GM12892 (cell line): ENCODE results near the gene DKC1. TPM values are rescaled to one million over a fixed set of nuclear protein-coding genes. Genes with fewer than 3 reads are reported as not detected.

Experiments
- DNase-seq: peaks from one replicate; pipeline ENCODE4 v3.0.0; 2011; ENCODE audit not compliant: insufficient read length
- FAIRE-seq: peaks from 2 replicates; lab custom pipeline; 2011; peaks lifted over from hg19 to GRCh38; lab: Jason Lieb, UNC
- POLR2A ChIP-seq: IDR thresholded peaks from 2 replicates; pipeline ENCODE4 v1.6.1; 2011; ENCODE audit warnings: low read depth, low read length, control low read depth
- POLR2AphosphoS5 ChIP-seq: IDR thresholded peaks from 2 replicates; pipeline ENCODE4 v1.6.1; 2011; ENCODE audit warnings: low read depth, low read length, control low read depth
- TAF1 ChIP-seq: IDR thresholded peaks from 2 replicates; pipeline ENCODE4 v1.6.1; 2011; ENCODE audit warnings: low read depth, mild to moderate bottlenecking, control low read depth, low read length, borderline replicate concordance
- polyA plus RNA-seq: library from polyadenylated mRNA; unstranded; fragments of >200 nt; gene quantifications from one replicate; pipeline ENCODE4 v1.2.1, GENCODE V29; 2012; ENCODE audit warnings: missing spikeins, inconsistent platforms; ENCODE audit not compliant: missing spikeins

Gene DKC1
- polyA plus RNA-seq = 75.2 TPM

DNA sequence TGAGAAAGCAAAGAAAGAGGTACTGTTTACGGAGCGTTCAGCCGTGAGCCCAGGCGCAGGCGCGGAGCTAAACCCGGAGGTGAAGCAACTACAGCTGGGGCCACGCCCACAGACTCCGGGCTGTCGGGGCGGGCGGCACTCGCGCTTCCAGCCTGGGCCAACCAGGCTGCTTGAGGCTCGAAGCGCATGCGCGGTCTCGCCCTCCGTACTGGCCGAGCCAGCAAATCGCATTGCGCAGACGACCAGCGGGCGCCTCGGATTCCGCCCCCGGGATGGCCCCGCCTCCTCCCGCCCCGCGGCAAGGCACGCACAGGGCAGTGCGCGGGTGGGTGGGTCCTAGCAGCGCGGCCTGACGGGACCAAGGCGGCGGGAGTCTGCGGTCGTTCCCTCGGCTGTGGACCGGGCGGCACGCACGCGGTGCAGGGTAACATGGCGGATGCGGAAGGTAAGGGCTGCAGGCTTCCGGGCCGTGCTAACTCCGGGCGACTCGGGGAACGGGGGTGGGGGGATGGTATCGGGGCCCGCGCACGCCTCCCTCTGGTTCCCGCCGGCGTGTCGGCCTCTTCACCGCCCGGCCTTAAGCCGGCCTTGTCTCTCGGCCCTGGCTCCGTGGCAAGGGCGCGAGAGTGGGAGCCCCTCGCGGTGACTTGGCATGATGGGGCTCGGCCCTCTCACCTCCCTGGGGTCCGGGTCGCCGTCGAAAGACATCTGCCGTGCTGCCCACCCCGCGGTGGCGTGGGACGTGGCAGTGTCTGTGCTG lies at the start of gene DKC1:
TSS of gene DKC1 (plus strand) at position 328 of the 760 bp plus-strand sequence. CDS start at position 430, 102 bp downstream.
- FAIRE-seq = peak; percentile 85

DNA sequence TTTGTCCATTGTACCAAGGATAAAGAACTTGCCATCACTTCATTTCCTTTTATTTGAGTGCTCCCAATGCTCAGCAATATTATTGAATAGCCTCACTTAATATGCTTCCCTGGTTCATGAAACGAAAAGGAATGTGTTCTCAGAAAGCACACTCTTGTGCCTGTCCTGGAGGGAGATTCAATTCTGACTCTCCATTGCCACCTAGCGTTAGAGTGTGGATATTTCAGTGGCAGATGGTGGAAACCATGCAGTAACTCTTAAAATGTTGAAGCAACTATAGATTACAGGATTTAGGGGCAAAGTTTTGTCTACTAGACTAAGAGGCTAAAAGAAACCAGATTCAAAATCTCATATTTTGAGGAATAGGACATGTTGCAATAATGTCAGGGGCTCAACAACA lies 47.7 kb upstream of the DKC1 start:
- FAIRE-seq (peak; percentile 98), DNase-seq (no peak)
- TF ChIP-seq POLR2A (no peak), TAF1 (no peak), POLR2AphosphoS5 (no peak)

More for the DNA sequence above, at the start of gene DKC1:
- TF ChIP-seq TAF1 = no peak; the same call in 1 of the 2 replicates
- TF ChIP-seq POLR2A = peak; percentile 72; the same call in 1 of the 2 replicates
- TF ChIP-seq POLR2AphosphoS5 = peak; percentile 64
- DNase-seq = peak; percentile 72

DNA sequence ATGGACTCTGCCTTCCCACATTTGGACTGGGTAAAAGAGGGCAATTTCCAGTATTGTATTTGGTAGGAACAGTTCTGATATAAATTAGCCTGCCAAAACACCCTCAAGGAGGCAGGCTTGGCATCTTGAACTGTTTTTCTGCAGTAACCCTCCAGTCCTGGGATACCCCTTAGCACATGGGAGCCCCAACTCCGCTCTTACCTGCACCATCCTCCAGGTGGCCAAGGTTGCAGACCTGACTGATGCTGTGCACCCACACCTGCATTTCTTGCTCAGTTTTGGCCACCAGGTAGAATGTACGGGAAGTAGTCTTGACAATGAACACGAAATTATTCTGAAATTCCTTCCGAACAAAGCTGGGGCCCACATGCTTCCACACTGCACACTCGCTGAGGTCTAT lies 46.8 kb upstream of the DKC1 start:
- TF ChIP-seq POLR2AphosphoS5 (no peak), TAF1 (no peak), POLR2A (no peak)
- FAIRE-seq (no peak), DNase-seq (no peak)

DNA sequence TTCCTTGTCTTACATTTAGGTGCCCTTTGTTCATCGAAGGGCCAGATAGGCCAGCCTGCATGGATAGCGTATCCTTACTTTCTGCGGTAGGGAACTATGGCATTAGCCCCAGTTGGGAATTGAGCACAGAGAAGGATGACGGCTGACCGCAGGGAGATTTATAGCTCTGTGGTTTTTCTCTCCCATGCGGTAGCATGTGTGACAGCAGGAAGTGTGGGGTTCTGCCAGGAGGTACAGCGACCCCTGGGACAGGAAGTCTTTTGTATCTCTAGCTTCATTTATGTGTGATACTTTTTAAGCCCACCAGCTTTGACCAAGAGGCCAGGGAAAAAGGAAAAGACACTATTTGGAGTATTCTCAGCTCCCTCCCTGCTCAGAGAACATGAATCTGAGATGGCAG lies 44.8 kb upstream of the DKC1 start:
- TF ChIP-seq POLR2AphosphoS5 = no peak
- no peak for TF ChIP-seq POLR2A
- TF ChIP-seq TAF1 = no peak
- DNase-seq (no peak), FAIRE-seq (no peak)

DNA sequence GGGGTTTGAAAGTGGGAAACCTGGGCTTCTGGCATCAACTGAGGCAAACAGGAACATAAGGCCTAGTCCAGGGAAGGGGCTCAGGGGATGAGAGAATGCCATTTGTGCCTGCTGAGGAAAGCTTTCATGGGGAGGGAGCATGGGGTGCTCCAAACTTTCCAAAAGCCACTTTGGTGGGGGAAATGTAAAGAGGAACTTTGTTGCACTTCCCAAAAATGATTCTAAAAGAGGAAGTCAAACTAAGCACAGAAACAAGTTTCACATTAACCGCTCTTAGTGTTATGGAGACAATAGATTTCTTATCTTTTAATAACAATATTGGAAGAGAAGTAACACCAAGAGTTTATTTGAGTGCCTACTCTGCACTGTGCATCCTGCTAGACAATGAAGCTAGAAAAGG lies 44.0 kb upstream of the DKC1 start:
- FAIRE-seq (no peak), DNase-seq (no peak)
- TF ChIP-seq POLR2AphosphoS5 (no peak), POLR2A (no peak), TAF1 (no peak)

DNA sequence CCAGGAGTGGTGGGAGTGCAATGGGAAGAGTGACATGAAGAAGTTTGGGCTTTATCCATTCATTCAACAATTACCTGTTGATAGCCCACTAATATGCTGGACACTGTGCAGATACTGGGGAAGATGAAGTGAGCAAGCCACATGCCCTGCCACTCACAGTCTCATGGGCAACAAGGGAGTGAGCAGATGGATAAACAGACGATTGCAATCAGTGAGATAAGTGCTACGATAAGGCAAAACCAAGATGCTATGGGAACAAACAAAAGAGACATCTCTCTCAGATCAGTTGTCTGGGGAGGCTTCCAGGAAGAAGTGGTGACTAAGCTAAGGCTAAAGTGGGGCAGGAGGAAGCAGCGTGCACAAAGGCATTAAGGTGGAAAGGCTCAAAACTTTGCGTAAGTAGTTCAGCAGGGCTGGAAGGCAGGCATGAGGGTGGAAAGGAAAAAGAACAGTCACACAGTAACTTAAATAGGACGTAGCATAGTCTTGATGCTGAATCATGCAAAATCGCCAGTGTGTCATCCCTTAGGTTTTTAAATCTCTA lies 43.5 kb upstream of the DKC1 start:
- FAIRE-seq (no peak), DNase-seq (no peak)
- no peak for TF ChIP-seq POLR2AphosphoS5
- TF ChIP-seq TAF1 = no peak
- TF ChIP-seq POLR2A = no peak

DNA sequence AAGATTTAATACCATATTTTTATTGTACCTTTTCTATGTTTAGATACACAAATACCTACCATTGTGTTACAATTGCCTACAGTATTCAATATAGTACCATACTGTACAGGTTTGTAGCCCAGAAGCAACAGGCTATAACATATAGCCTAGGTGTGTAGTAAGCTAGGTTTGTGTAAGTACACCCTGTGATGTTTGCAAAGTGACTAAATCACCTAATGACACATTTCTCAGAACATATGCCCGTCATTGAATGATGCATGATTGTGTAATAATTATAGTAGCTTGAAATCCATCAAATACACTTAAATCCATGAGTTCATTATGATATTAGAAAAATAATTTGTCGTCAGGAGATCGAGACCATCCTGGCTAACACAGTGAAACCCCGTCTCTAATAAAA lies 42.6 kb upstream of the DKC1 start:
- no peak for TF ChIP-seq TAF1
- TF ChIP-seq POLR2A = no peak
- no peak for TF ChIP-seq POLR2AphosphoS5
- no peak for DNase-seq
- peak; percentile 54 for FAIRE-seq

DNA sequence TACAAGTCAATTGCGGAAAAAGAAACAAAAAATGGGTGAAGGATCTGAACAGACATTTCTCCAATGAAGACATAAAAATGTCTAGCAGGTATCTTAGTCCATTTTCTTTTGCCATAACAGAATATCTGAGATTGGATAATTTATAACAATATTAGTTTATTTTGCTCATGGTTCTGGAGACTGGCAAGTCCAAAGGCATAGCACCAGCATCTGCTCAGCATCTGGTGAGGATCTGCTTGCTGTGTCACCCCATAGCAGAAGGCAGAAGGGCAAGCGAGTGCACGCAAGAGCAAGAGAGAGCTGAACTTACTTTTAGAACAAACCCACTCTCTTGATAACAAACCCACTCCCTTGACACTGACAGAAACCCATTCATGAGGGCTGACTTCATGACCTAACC lies 41.5 kb upstream of the DKC1 start:
- no peak for DNase-seq
- TF ChIP-seq POLR2AphosphoS5 = no peak
- TF ChIP-seq POLR2A = no peak
- no peak for TF ChIP-seq TAF1
- no peak for FAIRE-seq

DNA sequence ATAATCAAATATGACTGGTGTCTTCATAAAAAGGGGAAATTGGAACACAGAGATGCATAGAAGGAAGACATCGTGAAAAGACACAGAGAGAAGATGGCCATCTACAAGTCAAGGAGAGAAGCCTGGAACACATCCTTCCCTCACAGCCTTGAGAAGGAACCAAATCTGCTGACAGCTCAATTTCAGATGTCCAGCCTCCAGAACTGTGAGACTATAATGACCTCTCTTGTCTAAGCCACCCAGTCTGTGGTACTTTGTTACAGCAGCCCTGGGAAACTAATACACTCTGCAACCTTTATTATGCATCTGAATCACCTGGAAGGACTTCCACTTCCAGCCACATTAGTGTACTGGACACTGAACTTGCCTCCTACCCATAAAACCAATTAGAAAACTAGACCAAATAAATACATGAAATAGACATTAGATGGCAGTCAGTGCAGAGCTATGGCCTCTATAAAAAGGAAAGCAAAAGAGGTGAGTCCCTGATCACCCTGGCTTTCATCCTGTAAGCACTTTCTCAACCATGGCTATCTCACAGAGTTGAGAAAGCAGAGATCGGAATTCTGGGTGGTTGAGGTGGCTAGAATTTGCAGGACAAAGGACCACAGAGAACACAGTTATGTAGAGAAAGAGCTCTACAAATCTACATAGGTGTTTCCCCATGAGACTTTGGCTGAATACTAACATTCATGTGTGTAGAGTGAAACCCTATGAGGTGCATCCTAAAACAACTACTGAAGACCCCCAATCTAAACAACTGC lies 37.5 kb upstream of the DKC1 start:
- DNase-seq (no peak), FAIRE-seq (peak; percentile 60)
- no peak for TF ChIP-seq TAF1
- no peak for TF ChIP-seq POLR2A
- no peak for TF ChIP-seq POLR2AphosphoS5

DNA sequence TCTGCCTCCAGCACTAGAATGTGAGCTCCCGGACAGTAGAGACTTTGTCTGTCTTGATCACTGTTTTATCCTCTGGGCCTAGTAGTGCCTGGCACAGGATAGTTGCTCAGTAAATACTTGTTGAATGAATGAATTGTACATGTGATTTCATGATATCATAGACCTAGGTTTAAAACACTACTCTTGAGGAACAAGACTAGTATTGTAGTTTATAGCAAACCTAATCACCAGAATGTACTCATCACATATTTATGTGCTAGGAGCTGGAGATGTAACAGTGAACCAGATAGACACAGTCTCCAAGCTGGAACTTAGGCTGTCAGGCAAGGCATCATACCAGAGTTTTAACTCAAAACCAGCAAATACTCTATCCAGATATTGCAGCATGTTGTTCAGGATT lies 35.2 kb upstream of the DKC1 start:
- no peak for DNase-seq
- TF ChIP-seq TAF1 (no peak), POLR2AphosphoS5 (no peak), POLR2A (no peak)
- FAIRE-seq = peak; percentile 75

DNA sequence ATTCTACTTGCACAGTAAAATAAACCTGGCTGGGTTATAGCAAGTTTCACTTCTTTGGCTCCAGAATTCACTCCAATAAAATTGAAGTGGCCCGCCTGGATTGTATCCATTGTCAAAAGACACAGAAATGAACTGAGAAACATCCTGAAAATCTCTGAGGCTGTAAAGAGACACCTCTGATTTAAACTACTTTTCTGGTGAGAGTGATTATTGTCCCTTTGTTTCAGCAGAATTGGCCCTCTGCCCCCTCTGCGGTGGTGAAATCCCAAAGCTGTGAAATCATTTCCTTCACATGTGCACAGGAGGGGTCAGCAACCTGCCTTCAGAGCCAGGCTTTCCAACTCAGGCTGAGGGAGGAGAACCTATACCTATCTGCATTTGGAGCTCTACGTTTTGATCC lies 34.8 kb upstream of the DKC1 start:
- DNase-seq = no peak
- TF ChIP-seq POLR2A = no peak
- TF ChIP-seq TAF1 = no peak
- no peak for TF ChIP-seq POLR2AphosphoS5
- no peak for FAIRE-seq
